Neuronal stem cell (in vitro differentiated cells): ENCODE data around the gene UGT1A9.

ENCODE experiments used
- DNase-seq: peaks from one replicate; pipeline ENCODE4 v3.0.0-alpha.2; 2013; ENCODE audit warnings: low spot score
- H2AFZ ChIP-seq: one replicate; pipeline ENCODE4 v1.6.1; 2013; ENCODE audit warnings: mild to moderate bottlenecking, low read length, inconsistent platforms
- H2AK5ac ChIP-seq: 2 replicates; pipeline ENCODE4 v1.6.1; 2013; ENCODE audit warnings: low read depth, mild to moderate bottlenecking, inconsistent platforms, low read length, moderate library complexity, mixed read lengths
- H2BK120ac ChIP-seq: 2 replicates; pipeline ENCODE4 v1.6.1; 2013; ENCODE audit warnings: low read depth, mild to moderate bottlenecking, inconsistent platforms, low read length, moderate library complexity, mixed read lengths
- H2BK12ac ChIP-seq: one replicate; pipeline ENCODE4 v1.6.1; 2013; ENCODE audit warnings: low read length, inconsistent platforms
- H2BK15ac ChIP-seq: 2 replicates; pipeline ENCODE4 v1.6.1; 2013; ENCODE audit warnings: mild to moderate bottlenecking, low read length, inconsistent platforms, mixed read lengths
- H2BK5ac ChIP-seq: one replicate; pipeline ENCODE4 v1.6.1; 2013; ENCODE audit warnings: inconsistent platforms, mild to moderate bottlenecking, low read length, moderate library complexity
- H3K14ac ChIP-seq: one replicate; pipeline ENCODE4 v1.6.1; 2013; ENCODE audit warnings: low read length, inconsistent platforms
- H3K18ac ChIP-seq: 2 replicates; pipeline ENCODE4 v1.6.1; 2013; ENCODE audit warnings: low read length, inconsistent platforms
- H3K23ac ChIP-seq: 2 replicates; pipeline ENCODE4 v1.6.1; 2013; ENCODE audit warnings: low read depth, mild to moderate bottlenecking, mixed read lengths, low read length, inconsistent platforms; ENCODE audit not compliant: poor library complexity
- H3K27ac ChIP-seq: replicated peaks from 3 replicates; pipeline ENCODE4 v1.5.1; 2013; ENCODE audit warnings: low read length, inconsistent platforms
- H3K27me3 ChIP-seq, 3 experiments: 2 replicates each; pipeline ENCODE4 v1.6.1; 2013; ENCODE audit warnings: low read length in 3 of 3, mild to moderate bottlenecking in 2 of 3, inconsistent platforms in 1 of 3, low read depth in 1 of 3, mixed read lengths in 1 of 3, moderate library complexity in 1 of 3; ENCODE audit not compliant: control insufficient read depth in 3 of 3, insufficient read depth in 3 of 3
- H3K36me3 ChIP-seq, 2 donors: replicated peaks in 1 of 2; 2 replicates each; pipeline ENCODE4 v1.6.1; 2013; ENCODE audit warnings: low read length in 2 of 2; ENCODE audit not compliant: control insufficient read depth in 2 of 2, insufficient read depth in 2 of 2
- H3K4ac ChIP-seq: 2 replicates; pipeline ENCODE4 v1.6.1; 2013; ENCODE audit warnings: inconsistent platforms, mild to moderate bottlenecking, low read length, moderate library complexity
- H3K4me1 ChIP-seq, 2 donors: 1 replicate in 1 of 2; 2 replicates in 1 of 2; pipeline ENCODE4 v1.6.1; 2013; ENCODE audit warnings: low read length in 2 of 2, low read depth in 1 of 2; ENCODE audit not compliant: control insufficient read depth in 2 of 2, insufficient read depth in 1 of 2
- H3K4me2 ChIP-seq: one replicate; pipeline ENCODE4 v1.6.1; 2013; ENCODE audit warnings: mild to moderate bottlenecking, low read length, inconsistent platforms; ENCODE audit not compliant: insufficient read depth, poor library complexity, severe bottlenecking
- H3K4me3 ChIP-seq, 2 donors: 2 replicates each; pipeline ENCODE4 v1.5.1; 2013; ENCODE audit warnings: low read length in 2 of 2, mild to moderate bottlenecking in 2 of 2, inconsistent platforms in 1 of 2, moderate library complexity in 1 of 2
- H3K79me1 ChIP-seq: one replicate; pipeline ENCODE4 v1.6.1; 2013; ENCODE audit warnings: low read depth, mild to moderate bottlenecking, inconsistent platforms, low read length, moderate library complexity
- H3K9ac ChIP-seq: one replicate; pipeline ENCODE4 v1.6.1; 2013; ENCODE audit warnings: mild to moderate bottlenecking, low read depth, low read length, inconsistent platforms; ENCODE audit not compliant: poor library complexity
- H3K9me3 ChIP-seq, 2 donors: replicated peaks in 1 of 2; 2 replicates each; pipeline versions ENCODE3 to v1.6.1; 2013; ENCODE audit warnings: low read length in 2 of 2, mild to moderate bottlenecking in 2 of 2, inconsistent platforms in 1 of 2, low read depth in 1 of 2, mixed read lengths in 1 of 2, moderate library complexity in 1 of 2; ENCODE audit not compliant: control insufficient read depth in 2 of 2, insufficient read depth in 1 of 2
- H4K8ac ChIP-seq: one replicate; pipeline ENCODE4 v1.6.1; 2013; ENCODE audit warnings: low read depth, mild to moderate bottlenecking, inconsistent platforms, low read length, moderate library complexity
- H4K91ac ChIP-seq: one replicate; pipeline ENCODE4 v1.6.1; 2013; ENCODE audit warnings: low read length, low read depth, mild to moderate bottlenecking, inconsistent platforms; ENCODE audit not compliant: poor library complexity
- WGBS, 2 donors: extraction: QIAGEN DNeasy Blood & Tissue Kit; methylation state at CpG; one replicate each; pipeline ENCODE4 v1.1.7; 2013; ENCODE audit warnings: missing lambda C conversion rate in 2 of 2, mixed read lengths in 1 of 2; ENCODE audit not compliant: insufficient read length in 2 of 2, insufficient replicate concordance in 1 of 2; ENCODE audit errors: extremely low coverage in 2 of 2; 5-methylcytosine and 5-hydroxymethylcytosine counted together

UGT1A9 gene

DNA sequence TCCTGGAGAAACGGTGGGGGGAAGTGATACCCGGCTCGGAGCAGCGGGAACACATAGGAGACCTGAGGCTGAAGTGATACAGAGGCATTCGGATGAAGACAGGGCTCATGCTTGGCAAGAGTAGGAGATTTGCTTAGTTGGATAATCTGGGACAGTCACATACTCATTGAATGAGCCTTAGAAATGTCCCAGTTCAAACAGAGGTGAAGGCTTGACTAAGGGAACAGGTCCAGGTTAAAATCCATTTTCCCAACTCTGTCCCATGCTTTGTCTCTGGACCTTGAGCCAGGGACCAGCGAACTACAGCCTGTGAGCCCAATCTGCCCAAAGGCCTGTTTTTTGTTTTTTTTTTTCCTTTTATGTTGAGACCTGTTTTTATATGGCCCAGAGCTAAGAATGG lies 22.3 kb downstream of the UGT1A9 start:
- Histone ChIP-seq H2BK5ac (no peak overlapping the region), H2AFZ (no peak overlapping the region), H4K91ac (no peak overlapping the region), H3K36me3 (no peaks in the 10 kb centered on the region), H3K9me3 (no peaks in the 10 kb centered on the region), H3K23ac (no peak overlapping the region), H2BK15ac (no peak overlapping the region), H3K27ac (no peak overlapping the region), H3K14ac (no peak overlapping the region), H2BK12ac (no peak overlapping the region), H3K9ac (no peak overlapping the region), H2BK120ac (no peak overlapping the region), H3K18ac (no peak overlapping the region), H3K4me1 (peaks cover 0 to 3% of the 10 kb centered on the region in 2 donors), H4K8ac (no peak overlapping the region), H3K4me3 (no peak overlapping the region), H3K4me2 (no peak overlapping the region), H2AK5ac (no peak overlapping the region), H3K27me3 (no peaks in the 10 kb centered on the region), H3K79me1 (no peaks in the 10 kb centered on the region), H3K4ac (no peak overlapping the region)
- WGBS, 2 donors, result no CpG with 5 or more reads among the region's 6 CpGs
- no peak for DNase-seq

GRCh38 chr2:233698740-233699139 lies 27.0 kb downstream of the UGT1A9 start:
- Histone ChIP-seq H4K8ac (no peak overlapping the region), H3K4me3 (no peak overlapping the region), H3K14ac (no peak overlapping the region), H2BK120ac (no peak overlapping the region), H3K4ac (peak overlapping the region; percentile 13), H3K18ac (peak overlapping the region; percentile 38), H3K36me3 (no peaks in the 10 kb centered on the region), H3K9ac (no peak overlapping the region), H2BK15ac (no peak overlapping the region), H3K4me2 (no peak overlapping the region), H2AFZ (no peak overlapping the region), H2BK12ac (no peak overlapping the region), H3K23ac (no peak overlapping the region), H2BK5ac (no peak overlapping the region), H3K9me3 (no peaks in the 10 kb centered on the region), H2AK5ac (no peak overlapping the region), H3K27me3 (no peaks in the 10 kb centered on the region), H4K91ac (no peak overlapping the region), H3K79me1 (no peaks in the 10 kb centered on the region), H3K27ac (no peak overlapping the region), H3K4me1 (peaks cover 9% of the 10 kb centered on the region in 2 donors)
- DNase-seq, result no peak
- WGBS, 2 donors, result no CpG with 5 or more reads among the region's 4 CpGs

DNA sequence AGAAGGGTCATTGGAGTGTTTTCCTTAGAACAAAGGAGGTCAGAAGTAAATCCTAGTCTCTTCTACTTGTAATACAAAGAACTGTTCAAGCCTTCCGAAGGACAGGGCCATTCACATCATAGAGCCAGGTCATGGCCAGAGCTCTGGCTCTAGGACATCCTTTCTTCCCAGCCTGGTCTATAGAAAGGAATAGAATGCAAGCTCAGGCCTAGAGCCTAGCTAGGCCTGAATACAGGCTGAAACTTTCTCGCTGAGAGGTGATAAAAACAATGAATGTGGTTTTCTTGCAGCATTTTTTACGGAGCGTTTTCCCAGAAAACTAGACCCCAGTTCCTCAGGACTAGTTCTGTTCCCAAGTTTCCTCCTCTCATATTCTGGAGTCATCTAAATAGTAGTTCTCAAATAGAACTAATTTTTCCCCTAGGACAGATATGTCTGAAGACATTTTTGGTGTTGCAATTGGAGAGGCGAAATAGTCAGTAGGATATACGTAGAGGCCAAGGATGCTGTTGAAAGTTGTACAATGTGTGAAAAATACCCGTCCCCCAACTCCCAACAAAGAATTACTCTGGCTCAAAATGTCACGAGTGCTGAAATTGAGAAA lies 27.8 kb downstream of the UGT1A9 start:
- DNase-seq, result no peak
- Histone ChIP-seq H2AFZ (peak overlapping the region; percentile 69), H3K79me1 (no peaks in the 10 kb centered on the region), H2AK5ac (no peak overlapping the region), H3K27ac (peak overlapping the region; percentile 39), H4K91ac (no peak overlapping the region), H3K9me3 (no peaks in the 10 kb centered on the region), H3K4ac (no peak overlapping the region), H3K4me2 (no peak overlapping the region), H2BK120ac (no peak overlapping the region), H3K14ac (no peak overlapping the region), H3K4me3 (no peak overlapping the region), H3K9ac (no peak overlapping the region), H3K18ac (no peak overlapping the region), H4K8ac (no peak overlapping the region), H2BK15ac (no peak overlapping the region), H2BK12ac (no peak overlapping the region), H3K27me3 (no peaks in the 10 kb centered on the region), H3K4me1 (peaks cover 9% of the 10 kb centered on the region in 2 donors), H3K36me3 (no peaks in the 10 kb centered on the region), H3K23ac (no peak overlapping the region), H2BK5ac (no peak overlapping the region)
- WGBS, 2 donors, result no CpG with 5 or more reads among the region's 8 CpGs

DNA sequence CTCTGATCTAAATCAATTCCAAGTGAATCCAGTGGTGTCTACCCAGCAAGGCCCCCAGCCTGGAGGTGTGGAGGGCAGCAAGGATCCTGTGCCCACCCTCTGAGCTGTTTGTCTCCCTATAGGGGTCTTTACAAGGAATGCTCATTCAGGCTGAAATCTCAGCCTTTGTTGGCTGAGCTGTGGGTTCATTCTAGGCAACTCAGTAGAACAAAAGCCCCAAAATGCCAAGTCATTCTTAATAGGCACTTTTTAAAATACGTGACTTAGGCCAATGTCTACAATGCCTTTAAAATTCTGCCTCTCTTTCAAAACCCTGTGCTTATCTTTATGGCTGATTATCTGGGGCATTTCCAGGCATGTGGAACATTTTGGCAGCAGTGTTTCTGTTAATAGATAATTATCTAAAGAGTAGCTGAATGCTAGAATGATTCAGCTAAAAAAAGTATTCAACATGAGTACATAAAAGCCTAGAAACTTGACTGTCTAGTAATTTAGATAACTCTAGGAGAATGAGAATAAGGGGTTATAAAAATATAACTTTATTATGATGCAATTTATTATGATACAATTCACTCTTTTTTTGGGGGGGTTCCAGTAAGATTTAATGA lies 28.4 kb downstream of the UGT1A9 start:
- H2BK15ac ChIP-seq, result no peak overlapping the region
- H3K27ac ChIP-seq, result peak overlapping the region; percentile 52
- WGBS, 2 donors, result no CpG with 5 or more reads among the region's 1 CpG
- no peak overlapping the region for H2AK5ac ChIP-seq
- H3K4me3 ChIP-seq, result no peak overlapping the region
- peak; percentile 70 for DNase-seq
- no peaks in the 10 kb centered on the region for H3K9me3 ChIP-seq
- H2BK120ac ChIP-seq, result no peak overlapping the region
- H3K4me2 ChIP-seq, result peak overlapping the region; percentile 13
- no peak overlapping the region for H3K23ac ChIP-seq
- H4K8ac ChIP-seq, result no peak overlapping the region
- H3K9ac ChIP-seq, result no peak overlapping the region
- H2BK5ac ChIP-seq, result no peak overlapping the region
- H2BK12ac ChIP-seq, result no peak overlapping the region
- no peak overlapping the region for H3K14ac ChIP-seq
- no peaks in the 10 kb centered on the region for H3K36me3 ChIP-seq
- no peak overlapping the region for H3K18ac ChIP-seq
- peak overlapping the region; percentile 69 for H2AFZ ChIP-seq
- peaks cover 9% of the 10 kb centered on the region in 2 donors for H3K4me1 ChIP-seq
- H3K27me3 ChIP-seq, result no peaks in the 10 kb centered on the region
- no peak overlapping the region for H3K4ac ChIP-seq
- H3K79me1 ChIP-seq, result no peaks in the 10 kb centered on the region
- no peak overlapping the region for H4K91ac ChIP-seq
